K562 (cell line): ENCODE measurements around the gene CUX1. TPM values are rescaled to one million over a fixed set of nuclear protein-coding genes. Genes with fewer than 3 reads are reported as not detected.

Experiments used
- ATAC-seq: fragments of 200-7000 bp; cut with Tn5 transposase; 3 replicates; pipeline ENCODE4 v1.9.1; 2020; ENCODE audit warnings: moderate library complexity
- BruUV-seq: library from RNA; stranded (reverse); fragments of 400-500 nt; replicated peaks from 2 replicates; lab custom pipeline; 2021; lab: Mats Ljungman, UMichigan
- CTCF ChIA-PET: fragments of 300-600 bp; formaldehyde crosslinking; extraction: SDS; loops from one replicate; lab custom pipeline; 2021; ENCODE audit warnings: low intra/inter-chr PET ratio; lab: Yijun Ruan, JAX
- POLR2A ChIA-PET: fragments of 300-600, 350-650 bp; sonication (Branson Sonifier 250); formaldehyde crosslinking; extraction: SDS; loops from one replicate; lab custom pipeline; 2021; ENCODE audit warnings: antibody characterized with exemption, inconsistent platforms; lab: Yijun Ruan, JAX
- DNase-seq, 4 experiments: peaks; one replicate each; pipeline versions ENCODE4 v3.0.0 to v3.0.0-alpha.2; 2011 to 2018; ENCODE audit warnings: low spot score in 3 of 4, mixed read lengths in 3 of 4; ENCODE audit errors: extremely low read depth in 1 of 4
- FAIRE-seq: peaks from 2 replicates; lab custom pipeline; 2011; peaks lifted over from hg19 to GRCh38; lab: Jason Lieb, UNC
- H2AFZ ChIP-seq: 2 replicates; pipeline ENCODE4 v1.6.0; 2011; ENCODE audit warnings: low read depth, low read length, control low read depth, inconsistent platforms
- H3K27ac ChIP-seq: fragments of 200-600 bp; 3 replicates; pipeline ENCODE4 v1.8.0; 2011; ENCODE audit warnings: low read depth, mild to moderate bottlenecking, control low read depth, inconsistent platforms, low read length, moderate library complexity, mixed read lengths; ENCODE audit errors: extremely low read depth
- H3K27me3 ChIP-seq, 2 experiments: fragments of 300-600 bp in 1 of 2; 2 replicates in 1 of 2; 3 replicates in 1 of 2; pipeline versions ENCODE4 v1.6.0 to v1.8.0; 2011; ENCODE audit warnings: inconsistent platforms in 2 of 2, low read length in 2 of 2, mild to moderate bottlenecking in 1 of 2, mixed read lengths in 1 of 2, moderate library complexity in 1 of 2; ENCODE audit not compliant: control insufficient read depth in 2 of 2, insufficient read depth in 2 of 2
- H3K36me3 ChIP-seq: fragments of 300-600 bp; 3 replicates; pipeline ENCODE4 v1.8.0; 2011; ENCODE audit warnings: mild to moderate bottlenecking, low read length, inconsistent platforms; ENCODE audit not compliant: control insufficient read depth, insufficient read depth
- H3K4me1 ChIP-seq, 2 experiments: fragments of 200-600 bp in 1 of 2; replicated peaks in 1 of 2; 2 replicates in 1 of 2; 3 replicates in 1 of 2; pipeline versions ENCODE4 v1.5.1 to v1.8.0; 2011; ENCODE audit warnings: inconsistent platforms in 2 of 2, low read length in 2 of 2, mild to moderate bottlenecking in 1 of 2, mixed read lengths in 1 of 2, moderate library complexity in 1 of 2; ENCODE audit not compliant: control insufficient read depth in 2 of 2, insufficient read depth in 2 of 2
- H3K4me2 ChIP-seq: 2 replicates; pipeline ENCODE4 v1.6.1; 2011; ENCODE audit warnings: low read length, control low read depth, inconsistent platforms, mixed read lengths; ENCODE audit not compliant: insufficient read depth
- H3K4me3 ChIP-seq: fragments of 200-600 bp; sonication (generic), shearing (Covaris generic); 2 replicates; pipeline ENCODE4 v1.5.1; 2016; ENCODE audit warnings: control low read depth, inconsistent platforms
- H3K79me2 ChIP-seq: fragments of 200-600 bp; 3 replicates; pipeline ENCODE4 v1.8.0; 2011; ENCODE audit warnings: low read length, inconsistent platforms; ENCODE audit not compliant: control insufficient read depth, insufficient read depth
- H3K9ac ChIP-seq, 2 experiments: 2 replicates each; pipeline versions ENCODE4 v1.6.0 to v1.6.1; 2011; ENCODE audit warnings: low read depth in 2 of 2, low read length in 2 of 2, control low read depth in 1 of 2, inconsistent platforms in 1 of 2, mild to moderate bottlenecking in 1 of 2, mixed read lengths in 1 of 2; ENCODE audit not compliant: insufficient read depth in 1 of 2
- H3K9me1 ChIP-seq: one replicate; pipeline ENCODE4 v1.6.0; 2011; ENCODE audit warnings: inconsistent platforms, mild to moderate bottlenecking, low read length, moderate library complexity; ENCODE audit not compliant: control insufficient read depth, insufficient read depth
- H3K9me3 ChIP-seq: replicated peaks from 2 replicates; pipeline ENCODE4 v1.5.1; 2011; ENCODE audit warnings: low read depth, low read length, inconsistent platforms; ENCODE audit not compliant: control insufficient read depth, insufficient read depth
- H4K20me1 ChIP-seq: replicated peaks from 2 replicates; pipeline ENCODE4 v1.6.1; 2011; ENCODE audit warnings: low read length, inconsistent platforms, mixed read lengths; ENCODE audit not compliant: control insufficient read depth, insufficient read depth
- HNRNPUL1 ChIP-seq: fragments of 200-400 bp; formaldehyde crosslinking; IDR thresholded peaks from 2 replicates; pipeline ENCODE4 v1.6.1; 2017; ENCODE audit warnings: low read length
- POLR2G ChIP-seq: fragments of 200-400 bp; formaldehyde crosslinking; IDR thresholded peaks from 2 replicates; pipeline ENCODE4 v1.6.1; 2017; ENCODE audit warnings: low read depth, mild to moderate bottlenecking, antibody characterized with exemption, low read length, moderate library complexity
- RBM22 ChIP-seq: fragments of 200-400 bp; formaldehyde crosslinking; IDR thresholded peaks from 2 replicates; pipeline ENCODE4 v1.6.1; 2018; ENCODE audit warnings: low read length, low read depth; ENCODE audit not compliant: poor library complexity, severe bottlenecking
- SRSF7 ChIP-seq: fragments of 200-400 bp; formaldehyde crosslinking; optimal IDR thresholded peaks from 2 replicates; pipeline ENCODE3; 2017; ENCODE audit warnings: mild to moderate bottlenecking, low read depth, low read length
- WGBS: fragments of 100-300 bp; shearing (Covaris generic); methylation state at CpG from one replicate; pipeline ENCODE4 v1.1.6; 2016; ENCODE audit warnings: low coverage, mixed read lengths; ENCODE audit not compliant: insufficient coverage; ENCODE audit errors: missing lambda C conversion rate; 5-methylcytosine and 5-hydroxymethylcytosine counted together
- in situ Hi-C: fragments of 300-500 bp; cut with MboI; formaldehyde crosslinking; loops from 4 replicates; pipeline ENCODE4 v1.15.0; 2018; ENCODE audit warnings: inconsistent platforms, mixed read lengths
- intact Hi-C: fragments of 100-400 bp; cut with micrococcal nuclease; formaldehyde crosslinking; loops from 2 replicates; pipeline ENCODE4 v1.14.2; 2022
- polyA plus RNA-seq, 8 experiments: library from polyadenylated mRNA; depleted of rRNA in 4 of 8; stranded (reverse) in 5 of 8; unstranded in 3 of 8; fragments of >200 nt; fragmentation: Nextera tagmentation in 2 of 8; fragmentation: Illumina TruSeq in 1 of 8; extraction: Ambion mirVana in 2 of 8; extraction: Trizol in 1 of 8; gene quantifications; 2 replicates each; pipeline versions ENCODE4 v1.2.1 to v1.2.3, GENCODE V29; 2011 to 2014; ENCODE audit warnings: inconsistent platforms in 1 of 8, missing spikeins in 1 of 8
- total RNA-seq, 7 experiments: library from RNA; depleted of rRNA in 6 of 7; stranded (reverse); fragments of >200 nt in 6 of 7; fragmentation: Illumina TruSeq in 2 of 7; extraction: Trizol in 2 of 7; gene quantifications; 2 replicates each; pipeline versions ENCODE4 v1.2.1 to v1.2.3, GENCODE V29; 2011 to 2021; ENCODE audit warnings: low replicate concordance in 1 of 7
- TF ChIP-seq, protein P1 (sequence below): fragments of 250-450 bp; sonication (Bioruptor Pico); IDR thresholded peaks from 2 replicates; pipeline ENCODE4 v1.8.0; 2021; ENCODE audit warnings: borderline replicate concordance, mild to moderate bottlenecking, moderate library complexity; ENCODE audit not compliant: poor library complexity, severe bottlenecking

The CUX1 gene
- total and polyA plus RNA-seq, 9 of the 15 experiments (the other 6 are each of a cell fraction or from before 2014, with no cell fraction given): 3.6 to 55.3 (median 25.2) TPM

DNA sequence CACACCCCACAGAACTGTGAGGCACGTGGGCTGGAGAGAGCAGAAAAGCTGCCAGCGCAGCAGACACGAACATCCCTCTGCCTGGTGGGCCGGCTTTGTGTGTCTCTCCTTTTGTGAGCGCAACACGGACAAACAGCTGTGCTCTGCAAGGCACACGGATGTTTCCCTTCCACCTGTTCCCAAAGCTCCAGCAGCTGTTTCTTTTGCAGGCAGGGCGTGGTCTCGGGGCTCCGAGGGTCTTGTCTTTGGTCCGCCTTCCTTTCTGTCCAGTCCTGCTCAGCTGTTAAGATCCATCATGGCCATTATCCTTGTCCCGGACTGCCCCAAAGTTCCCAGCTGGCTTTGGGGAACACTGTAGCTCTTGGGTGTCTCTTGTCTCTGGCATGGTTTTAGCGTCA lies 436.5 kb downstream of the CUX1 start:
- H3K9ac ChIP-seq: 0 out of 4 replicates have a peak overlapping the region, but pooled peaks of 1 of the 2 experiments have one; percentile 19
- no peaks in the 10 kb centered on the region for H3K79me2 ChIP-seq
- peaks cover 4% of the 10 kb centered on the region; the same call in 1 of the 3 replicates for H3K36me3 ChIP-seq
- H3K9me3 ChIP-seq: no peaks in the 10 kb centered on the region
- no peak overlapping the region for H3K27ac ChIP-seq
- H3K4me3 ChIP-seq: no peak overlapping the region
- intact Hi-C loops: no loop called here
- peaks cover 18 to 22% of the 10 kb centered on the region in 2 experiments for H3K4me1 ChIP-seq
- ATAC-seq (no peak), FAIRE-seq (no peak)
- WGBS: 73% methylated on average over 13 of the region's 13 CpGs
- no peak overlapping the region for H3K4me2 ChIP-seq
- H4K20me1 ChIP-seq: peaks cover 5% of the 10 kb centered on the region; the same call in 1 of the 2 replicates
- peak; percentile 48 for TF ChIP-seq RBM22
- peak; percentile 43; the same call in 1 of the 2 replicates for TF ChIP-seq POLR2G
- TF ChIP-seq, protein P1, sequence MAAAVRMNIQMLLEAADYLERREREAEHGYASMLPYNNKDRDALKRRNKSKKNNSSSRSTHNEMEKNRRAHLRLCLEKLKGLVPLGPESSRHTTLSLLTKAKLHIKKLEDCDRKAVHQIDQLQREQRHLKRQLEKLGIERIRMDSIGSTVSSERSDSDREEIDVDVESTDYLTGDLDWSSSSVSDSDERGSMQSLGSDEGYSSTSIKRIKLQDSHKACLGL (CRISPR knock-in tag): no peak
- TF ChIP-seq HNRNPUL1: no peak
- TF ChIP-seq SRSF7: no peak
- TF ChIP-seq, all 486 proteins: peak for 2
- CTCF ChIA-PET: no interaction called here
- no TSS peak for BruUV-seq
- Histone ChIP-seq H3K27me3 (no peaks in the 10 kb centered on the region), H2AFZ (no peak overlapping the region), H3K9me1 (no peaks in the 10 kb centered on the region)
- POLR2A ChIA-PET: interaction anchor here (0.8 to 1.1 kb wide), 3 partner anchors 12 to 721 kb away, joined by 3 read pairs; no protein-coding TSS in a partner anchor
- in situ Hi-C loops: no loop called here
- no peak for DNase-seq
